GM23248 (cell line): ENCODE data around the gene NEK6. TPM values are rescaled to one million over a fixed set of nuclear protein-coding genes. Genes with fewer than 3 reads are reported as not detected.

Source experiments
- DNase-seq: peaks from one replicate; pipeline ENCODE4 v3.0.0-alpha.2; 2015
- H2AFZ ChIP-seq: fragments of 200-600 bp; sonication (generic); 2 replicates; pipeline ENCODE4 v1.6.1; 2016; ENCODE audit warnings: antibody characterized with exemption
- H3F3A ChIP-seq: fragments of 200-600 bp; sonication (generic); 2 replicates; pipeline ENCODE4 v1.6.1; 2016; ENCODE audit warnings: mild to moderate bottlenecking, antibody characterized with exemption, mixed run types; ENCODE audit not compliant: insufficient read depth
- H3K27ac ChIP-seq: fragments of 200-600 bp; sonication (generic); 2 replicates; pipeline ENCODE4 v1.5.1; 2016; ENCODE audit warnings: mild to moderate bottlenecking
- H3K27me3 ChIP-seq: fragments of 200-600 bp; sonication (generic); replicated peaks from 2 replicates; pipeline ENCODE4 v1.6.1; 2016; ENCODE audit warnings: mild to moderate bottlenecking; ENCODE audit not compliant: insufficient read depth
- H3K36me3 ChIP-seq: fragments of 200-600 bp; sonication (generic); 2 replicates; pipeline ENCODE4 v1.6.1; 2016; ENCODE audit warnings: low read depth, mild to moderate bottlenecking
- H3K4me1 ChIP-seq: fragments of 200-600 bp; sonication (generic); 2 replicates; pipeline ENCODE4 v1.6.1; 2016; ENCODE audit warnings: mild to moderate bottlenecking; ENCODE audit not compliant: insufficient read depth
- H3K4me2 ChIP-seq: fragments of 200-600 bp; sonication (generic); one replicate; pipeline ENCODE4 v1.6.1; 2016; ENCODE audit warnings: mild to moderate bottlenecking; ENCODE audit not compliant: unreplicated experiment
- H3K4me3 ChIP-seq: fragments of 200-600 bp; sonication (generic); 2 replicates; pipeline ENCODE4 v1.5.1; 2016; ENCODE audit warnings: mild to moderate bottlenecking
- H3K79me2 ChIP-seq: fragments of 200-600 bp; sonication (generic); 2 replicates; pipeline ENCODE4 v1.6.1; 2016; ENCODE audit warnings: mild to moderate bottlenecking; ENCODE audit not compliant: insufficient read depth
- H3K9ac ChIP-seq: fragments of 200-600 bp; sonication (generic); 2 replicates; pipeline ENCODE4 v1.6.1; 2016; ENCODE audit warnings: mild to moderate bottlenecking
- H3K9me2 ChIP-seq: fragments of 200-600 bp; sonication (generic); 2 replicates; pipeline ENCODE4 v1.6.1; 2016; ENCODE audit warnings: mixed run types, mild to moderate bottlenecking, moderate library complexity; ENCODE audit not compliant: insufficient read depth
- H3K9me3 ChIP-seq: fragments of 200-600 bp; sonication (generic); one replicate; pipeline ENCODE4 v1.6.1; 2017; ENCODE audit warnings: low read depth
- H4K20me1 ChIP-seq: fragments of 200-600 bp; sonication (generic); 2 replicates; pipeline ENCODE4 v1.6.0; 2016; ENCODE audit not compliant: insufficient read depth
- EZH2 ChIP-seq: fragments of 200-600 bp; sonication (generic); IDR thresholded peaks from 2 replicates; pipeline ENCODE4 v1.6.1; 2018; ENCODE audit warnings: antibody characterized with exemption, mild to moderate bottlenecking; ENCODE audit not compliant: insufficient read depth, poor library complexity, severe bottlenecking
- EZH2phosphoT487 ChIP-seq: fragments of 200-600 bp; sonication (generic); IDR thresholded peaks from 2 replicates; pipeline ENCODE4 v1.6.1; 2018; ENCODE audit warnings: antibody characterized with exemption, moderate library complexity, mild to moderate bottlenecking, low read depth; ENCODE audit not compliant: insufficient read depth
- WGBS, 2 experiments: methylation state at CpG; one replicate each; pipeline ENCODE4 v1.1.6; 2015 to 2017; ENCODE audit warnings: low lambda C conversion rate in 2 of 2, low coverage in 1 of 2; ENCODE audit errors: missing lambda C conversion rate in 2 of 2; 5-methylcytosine and 5-hydroxymethylcytosine counted together
- in situ Hi-C: fragments of 300-500 bp; cut with MboI; formaldehyde crosslinking; loops from 2 replicates; pipeline ENCODE4 v1.15.0; 2020
- polyA plus RNA-seq: library from polyadenylated mRNA; unstranded; fragments of >200 nt; fragmentation: Nextera tagmentation; extraction: Ambion mirVana; gene quantifications from 2 replicates; pipeline ENCODE4 v1.2.1, GENCODE V29; 2016
- total RNA-seq: library from RNA; depleted of rRNA; stranded (reverse); fragments of >200 nt; shearing (Covaris generic); gene quantifications from 2 replicates; pipeline ENCODE4 v1.2.3, GENCODE V29; 2014

NEK6 gene
- total and polyA plus RNA-seq, 2 experiments from 2014 or later, result 43.7 to 69.6 TPM

- Histone ChIP-seq H3K9me2 (no peaks in the 10 kb centered on the region), H3K9ac (peak overlapping the region; percentile 36), H3K79me2 (peaks cover 88% of the 10 kb centered on the region), H3F3A (peaks cover 58% of the 10 kb centered on the region), H3K36me3 (0 out of 2 replicates have a peak, but pooled peaks cover 7% of the 10 kb centered on the region), H3K4me3 (peak overlapping the region; percentile 9; the same call in 1 of the 2 replicates), H3K27me3 (no peaks in the 10 kb centered on the region), H4K20me1 (no peaks in the 10 kb centered on the region), H3K4me2 (peak overlapping the region; percentile 88), H3K27ac (peak overlapping the region; percentile 82), H3K9me3 (no peaks in the 10 kb centered on the region), H2AFZ (no peak overlapping the region), H3K4me1 (peaks cover 55% of the 10 kb centered on the region)
- in situ Hi-C loops, result no loop called here
- peak; percentile 73 for DNase-seq
- 38 to 39% methylated on average over 12 of the region's 12 CpGs for WGBS, 2 experiments
- TF ChIP-seq EZH2, result no peak
- no peak for TF ChIP-seq EZH2phosphoT487
These were observed 134.6 kb downstream of the NEK6 start for GRCh38 chr9:124392254-124392870.

- Histone ChIP-seq H3K9ac (peak overlapping the region; percentile 36), H3K4me3 (peak overlapping the region; percentile 25), H4K20me1 (no peaks in the 10 kb centered on the region), H3F3A (peaks cover 58% of the 10 kb centered on the region), H3K79me2 (peaks cover 88% of the 10 kb centered on the region), H3K4me2 (peak overlapping the region; percentile 88), H3K27me3 (no peaks in the 10 kb centered on the region), H3K36me3 (0 out of 2 replicates have a peak, but pooled peaks cover 7% of the 10 kb centered on the region), H3K4me1 (peaks cover 55% of the 10 kb centered on the region), H3K27ac (peak overlapping the region; percentile 82), H3K9me2 (no peaks in the 10 kb centered on the region), H3K9me3 (no peaks in the 10 kb centered on the region), H2AFZ (no peak overlapping the region)
- DNase-seq, result peak; percentile 96
- no peak for TF ChIP-seq EZH2phosphoT487
- no peak for TF ChIP-seq EZH2
- in situ Hi-C loops, result no loop called here
- 0 to 2% methylated on average over 9 of the region's 9 CpGs for WGBS, 2 experiments
These were observed 135.2 kb downstream of the NEK6 start for GRCh38 chr9:124392871-124393460.

- H4K20me1 ChIP-seq, result no peaks in the 10 kb centered on the region
- TF ChIP-seq EZH2phosphoT487, result no peak
- no peak for TF ChIP-seq EZH2
- no peak overlapping the region for H3K4me2 ChIP-seq
- in situ Hi-C loops, result no loop called here
- no peaks in the 10 kb centered on the region for H3K27me3 ChIP-seq
- H3K9me2 ChIP-seq, result no peaks in the 10 kb centered on the region
- peak; percentile 21 for DNase-seq
- peaks cover 56% of the 10 kb centered on the region for H3K4me1 ChIP-seq
- H3K9me3 ChIP-seq, result no peaks in the 10 kb centered on the region
- H3K9ac ChIP-seq, result peak overlapping the region; percentile 14; the same call in 1 of the 2 replicates
- 77 to 82% methylated on average over 2 of the region's 2 CpGs for WGBS, 2 experiments
- H2AFZ ChIP-seq, result no peak overlapping the region
- H3K36me3 ChIP-seq, result 0 out of 2 replicates have a peak, but pooled peaks cover 7% of the 10 kb centered on the region
- H3K4me3 ChIP-seq, result no peak overlapping the region
- H3F3A ChIP-seq, result peaks cover 58% of the 10 kb centered on the region
- H3K27ac ChIP-seq, result peak overlapping the region; percentile 82
- H3K79me2 ChIP-seq, result peaks cover 88% of the 10 kb centered on the region
These were observed 136.4 kb downstream of the NEK6 start for GRCh38 chr9:124394167-124394566.

- WGBS, 2 experiments, result 96 to 97% methylated on average over 3 of the region's 3 CpGs
- TF ChIP-seq EZH2phosphoT487, result no peak
- Histone ChIP-seq H3F3A (peaks cover 58% of the 10 kb centered on the region), H3K27me3 (no peaks in the 10 kb centered on the region), H3K36me3 (0 out of 2 replicates have a peak, but pooled peaks cover 7% of the 10 kb centered on the region), H3K27ac (peak overlapping the region; percentile 82; the same call in 1 of the 2 replicates), H3K79me2 (peaks cover 86% of the 10 kb centered on the region), H3K9me2 (no peaks in the 10 kb centered on the region), H3K4me1 (peaks cover 59% of the 10 kb centered on the region), H2AFZ (no peak overlapping the region), H3K4me2 (no peak overlapping the region), H3K9ac (peak overlapping the region; percentile 14; the same call in 1 of the 2 replicates), H3K9me3 (no peaks in the 10 kb centered on the region), H3K4me3 (no peak overlapping the region), H4K20me1 (no peaks in the 10 kb centered on the region)
- in situ Hi-C loops, result no loop called here
- no peak for DNase-seq
These were observed 136.8 kb downstream of the NEK6 start for GRCh38 chr9:124394596-124394995.
